Fibroblast of lung (primary cell): Measurements from ENCODE around the gene PALS2. TPM values are rescaled to one million over a fixed set of nuclear protein-coding genes. Genes with fewer than 3 reads are reported as not detected.

Experiments used
- DNase-seq, 2 donors: peaks; one replicate each; pipeline versions ENCODE4 v3.0.0 to v3.0.0-alpha.2; 2010; ENCODE audit warnings: low read depth in 2 of 2
- H2AFZ ChIP-seq: 2 replicates; pipeline ENCODE4 v1.5.1; 2012; ENCODE audit warnings: low read length, control low read depth, inconsistent platforms
- H3K27ac ChIP-seq: 2 replicates; pipeline ENCODE4 v1.5.1; 2011; ENCODE audit warnings: low read length, control low read depth; ENCODE audit not compliant: insufficient read depth
- H3K27me3 ChIP-seq: 2 replicates; pipeline ENCODE4 v1.5.1; 2011; ENCODE audit warnings: mild to moderate bottlenecking, low read length; ENCODE audit not compliant: control insufficient read depth, insufficient read depth
- H3K36me3 ChIP-seq: 2 replicates; pipeline ENCODE4 v1.5.1; 2011; ENCODE audit warnings: low read length; ENCODE audit not compliant: control insufficient read depth, insufficient read depth
- H3K4me1 ChIP-seq: 2 replicates; pipeline ENCODE4 v1.5.1; 2011; ENCODE audit warnings: low read length; ENCODE audit not compliant: control insufficient read depth, insufficient read depth; ENCODE audit errors: extremely low read depth
- H3K4me2 ChIP-seq: 2 replicates; pipeline ENCODE4 v1.5.1; 2011; ENCODE audit warnings: low read length, control low read depth; ENCODE audit not compliant: insufficient read depth; ENCODE audit errors: extremely low read depth
- H3K4me3 ChIP-seq, 4 experiments: fragments of 200-600 bp in 1 of 4; sonication (generic) in 1 of 4; replicated peaks in 1 of 4; 2 replicates each; pipeline ENCODE4 v1.5.1; 2011 to 2016; ENCODE audit warnings: low read length in 4 of 4, low read depth in 3 of 4, mild to moderate bottlenecking in 3 of 4, control low read depth in 2 of 4, inconsistent platforms in 1 of 4, mixed read lengths in 1 of 4; ENCODE audit not compliant: insufficient read depth in 1 of 4; ENCODE audit errors: control extremely low read depth in 1 of 4
- H3K79me2 ChIP-seq: 2 replicates; pipeline ENCODE4 v1.5.1; 2012; ENCODE audit warnings: mild to moderate bottlenecking, low read length, inconsistent platforms; ENCODE audit not compliant: control insufficient read depth, insufficient read depth
- H3K9ac ChIP-seq: 2 replicates; pipeline ENCODE4 v1.5.1; 2011; ENCODE audit warnings: mild to moderate bottlenecking, low read length, control low read depth; ENCODE audit not compliant: insufficient read depth
- H3K9me3 ChIP-seq: 2 replicates; pipeline ENCODE4 v1.5.1; 2012; ENCODE audit warnings: low read depth, low read length; ENCODE audit not compliant: control insufficient read depth, insufficient read depth
- H4K20me1 ChIP-seq: 2 replicates; pipeline ENCODE4 v1.5.1; 2011; ENCODE audit warnings: low read length; ENCODE audit not compliant: control insufficient read depth, insufficient read depth; ENCODE audit errors: extremely low read depth
- CTCF ChIP-seq, 2 donors: IDR thresholded peaks in 1 of 2; conservative IDR thresholded peaks in 1 of 2; 1 replicate in 1 of 2; 2 replicates in 1 of 2; pipeline ENCODE4 v1.5.1; 2011 to 2012; ENCODE audit warnings: low read length in 2 of 2, control low read depth in 1 of 2, inconsistent platforms in 1 of 2, low read depth in 1 of 2, mild to moderate bottlenecking in 1 of 2
- EZH2 ChIP-seq: IDR thresholded peaks from 2 replicates; pipeline ENCODE4 v1.5.1; 2012; ENCODE audit warnings: low read length, control low read depth, mild to moderate bottlenecking; ENCODE audit errors: missing control alignments
- polyA plus RNA-seq, 2 donors: library from polyadenylated mRNA; depleted of rRNA in 1 of 2; stranded (reverse) in 1 of 2; unstranded in 1 of 2; fragments of >200 nt; gene quantifications; 2 replicates each; pipeline ENCODE4 v1.2.1, GENCODE V29; 2011 to 2012; ENCODE audit warnings: missing spikeins in 1 of 2
- total RNA-seq: library from RNA; depleted of rRNA; stranded (reverse); fragments of >200 nt; gene quantifications from 2 replicates; pipeline ENCODE4 v1.2.1, GENCODE V29; 2014

The PALS2 gene
- total and polyA plus RNA-seq, 2 donors (not counting 1 experiment from before 2014, with no cell fraction given), result 12.0 to 18.5 TPM

GRCh38 chr7:24578052-24578451, 4.8 kb downstream of the PALS2 start:
- Histone ChIP-seq H3K36me3 (no peaks in the 10 kb centered on the region), H3K9ac (no peak overlapping the region), H3K79me2 (peaks cover 31% of the 10 kb centered on the region), H2AFZ (no peak overlapping the region), H3K4me2 (no peak overlapping the region), H4K20me1 (no peaks in the 10 kb centered on the region), H3K27ac (no peak overlapping the region), H3K4me1 (no peaks in the 10 kb centered on the region), H3K9me3 (no peaks in the 10 kb centered on the region), H3K4me3 (no peak overlapping the region), H3K27me3 (no peaks in the 10 kb centered on the region)
- TF ChIP-seq CTCF (conservative IDR thresholded peaks at IDR 0.05 in 1 of 2, IDR thresholded peaks at IDR 0.05 in 1 of 2; ENCODE audit: low read depth in 1 of 2, low read length in 2 of 2), result no peak
- TF ChIP-seq EZH2, result no peak
- no peak for DNase-seq

DNA sequence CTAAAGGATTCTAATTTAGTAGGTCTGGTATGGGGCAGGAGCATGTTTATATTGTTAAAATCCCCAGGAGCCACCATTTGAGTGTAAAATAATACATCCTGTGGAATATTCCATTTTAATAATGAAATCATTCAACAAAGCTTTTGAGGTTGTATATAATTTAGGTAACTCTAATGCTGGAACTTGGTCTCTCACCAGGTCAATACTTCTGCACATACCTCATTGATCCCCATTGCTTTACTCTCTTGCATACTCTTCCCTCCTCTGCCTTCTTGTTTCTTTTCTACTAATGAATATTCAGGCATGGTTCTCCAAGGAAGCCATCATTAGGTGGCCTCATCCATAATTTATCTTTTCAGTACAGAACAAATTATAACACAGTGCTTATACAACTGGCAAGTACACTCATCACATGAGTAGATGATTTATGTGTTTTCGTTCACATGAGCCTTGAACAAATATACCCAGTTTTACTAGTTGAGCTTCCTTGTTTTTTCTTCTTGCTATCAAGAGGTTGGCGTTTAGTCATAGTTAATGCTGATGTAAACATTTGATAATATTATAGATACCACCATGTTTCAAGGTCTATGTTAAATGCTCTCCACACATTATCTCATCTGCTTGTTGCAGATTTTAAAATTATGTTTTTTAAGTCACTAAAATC, 7.2 kb downstream of the PALS2 start:
- Histone ChIP-seq H3K9ac (no peak overlapping the region), H3K27ac (no peak overlapping the region), H3K9me3 (no peaks in the 10 kb centered on the region), H3K4me3 (no peak overlapping the region), H3K4me1 (no peaks in the 10 kb centered on the region), H2AFZ (no peak overlapping the region), H4K20me1 (no peaks in the 10 kb centered on the region), H3K79me2 (peaks cover 21% of the 10 kb centered on the region), H3K27me3 (no peaks in the 10 kb centered on the region), H3K36me3 (no peaks in the 10 kb centered on the region), H3K4me2 (no peak overlapping the region)
- DNase-seq, result peak; percentile 20 to 64
- TF ChIP-seq EZH2 (no peak), CTCF (conservative IDR thresholded peaks at IDR 0.05 in 1 of 2, IDR thresholded peaks at IDR 0.05 in 1 of 2; ENCODE audit: low read depth in 1 of 2, low read length in 2 of 2) (no peak)

- Histone ChIP-seq H3K36me3 (no peaks in the 10 kb centered on the region), H3K9me3 (no peaks in the 10 kb centered on the region), H3K27me3 (no peaks in the 10 kb centered on the region), H3K27ac (no peak overlapping the region), H3K79me2 (peaks cover 13% of the 10 kb centered on the region), H3K4me3 (no peak overlapping the region), H4K20me1 (no peaks in the 10 kb centered on the region), H3K4me1 (no peaks in the 10 kb centered on the region), H3K4me2 (no peak overlapping the region), H3K9ac (no peak overlapping the region), H2AFZ (no peak overlapping the region)
- TF ChIP-seq CTCF (conservative IDR thresholded peaks at IDR 0.05 in 1 of 2, IDR thresholded peaks at IDR 0.05 in 1 of 2; ENCODE audit: low read depth in 1 of 2, low read length in 2 of 2), result no peak
- TF ChIP-seq EZH2, result no peak
- DNase-seq, result peak in 1 of 2 donors; percentile 67
These were observed 8.9 kb downstream of the PALS2 start for GRCh38 chr7:24582166-24582565.
